Measurements from ENCODE around the gene GSC.

GSC gene

DNA sequence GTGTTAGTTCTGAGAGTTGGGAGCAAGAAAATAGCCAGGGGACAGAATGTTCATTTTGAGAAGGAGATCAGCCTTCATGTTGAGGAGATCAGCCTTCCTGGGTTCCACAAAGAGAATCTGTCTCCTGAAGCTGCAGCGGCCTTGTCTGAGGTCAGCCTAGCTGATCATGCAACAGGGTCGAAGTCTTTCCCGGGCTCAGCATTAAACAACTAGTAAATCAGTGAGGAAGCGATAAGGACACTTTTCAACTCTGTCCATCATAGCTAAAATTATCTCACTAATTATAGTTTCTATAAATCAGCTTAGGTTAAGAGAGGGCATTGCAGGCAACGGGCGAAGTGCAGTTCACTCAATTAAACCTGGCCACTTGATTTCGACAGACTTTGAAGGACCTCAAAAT is 7.5 kb downstream of the GSC start:
- H3K4ac ChIP-seq (ENCODE audit: low read depth, low read length) = no peak overlapping the region
- no CpG with 5 or more reads among the region's 7 CpGs for WGBS (ENCODE audit: extremely low coverage, insufficient coverage, insufficient read length)
- no peaks in the 10 kb centered on the region for H3K79me2 ChIP-seq (ENCODE audit: control insufficient read depth, insufficient read depth, low read length, poor library complexity)
- H3K9me3 ChIP-seq (ENCODE audit: insufficient read depth, low read depth, low read length) = no peaks in the 10 kb centered on the region
- no peak overlapping the region for H2AK5ac ChIP-seq (ENCODE audit: low read length)
- no peak overlapping the region for H3K23ac ChIP-seq (ENCODE audit: low read length)
- H2BK120ac ChIP-seq (ENCODE audit: insufficient read depth, low read length, poor library complexity) = no peak overlapping the region
- no peaks in the 10 kb centered on the region for H3K79me1 ChIP-seq (ENCODE audit: low read length)
- no peak overlapping the region for H3K4me3 ChIP-seq (ENCODE audit: low read depth, low read length)
- H3K4me1 ChIP-seq (ENCODE audit: control insufficient read depth in 1 of 2, insufficient read depth in 2 of 2, low read length in 2 of 2) = no peaks in the 10 kb centered on the region
- no peak overlapping the region for H2BK5ac ChIP-seq (ENCODE audit: low read depth, low read length, poor library complexity)
- H3K14ac ChIP-seq (ENCODE audit: low read length) = no peak overlapping the region
- no peak overlapping the region for H3K4me2 ChIP-seq (ENCODE audit: low read length)
- H3K18ac ChIP-seq (ENCODE audit: low read length) = no peak overlapping the region
- no peaks in the 10 kb centered on the region for H3K36me3 ChIP-seq (ENCODE audit: control insufficient read depth in 1 of 2, insufficient read depth in 2 of 2, low read length in 2 of 2)
- H2BK12ac ChIP-seq (ENCODE audit: low read length) = no peak overlapping the region
- H4K91ac ChIP-seq (ENCODE audit: low read depth, low read length) = no peak overlapping the region
- DNase-seq = no peak
- peaks cover 12% of the 10 kb centered on the region for H3K27me3 ChIP-seq (ENCODE audit: insufficient read depth, low read length)
- H4K12ac ChIP-seq (ENCODE audit: low read depth, low read length) = no peak overlapping the region
- H3K27ac ChIP-seq (ENCODE audit: low read depth, low read length) = no peak overlapping the region
- H3K9ac ChIP-seq (ENCODE audit: low read length) = no peak overlapping the region
- H2AFZ ChIP-seq (ENCODE audit: insufficient read depth, low read length, poor library complexity) = no peak overlapping the region
- H4K8ac ChIP-seq (ENCODE audit: low read depth, low read length) = no peak overlapping the region

DNA sequence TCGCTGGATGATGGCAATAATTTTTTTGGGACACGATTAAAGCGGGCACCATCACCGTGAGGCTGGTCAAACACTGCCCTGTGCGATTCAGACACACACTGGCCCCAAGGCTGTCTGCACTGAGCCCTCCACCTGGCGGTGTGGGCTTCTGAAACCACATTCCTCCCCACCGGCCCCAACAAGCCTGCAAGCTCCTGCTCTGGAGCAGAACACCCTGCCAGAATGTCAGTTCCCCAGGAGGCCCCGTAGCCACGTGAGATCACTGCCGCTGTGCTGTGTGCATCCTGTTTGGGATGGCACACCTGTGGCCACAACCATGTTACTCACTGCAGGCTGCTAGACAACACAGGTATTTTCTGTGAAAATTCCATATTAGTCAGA is 7.9 kb downstream of the GSC start:
- H4K12ac ChIP-seq (ENCODE audit: low read depth, low read length) = no peak overlapping the region
- H3K27ac ChIP-seq (ENCODE audit: low read depth, low read length) = no peak overlapping the region
- no peak overlapping the region for H2AK5ac ChIP-seq (ENCODE audit: low read length)
- H3K36me3 ChIP-seq (ENCODE audit: control insufficient read depth in 1 of 2, insufficient read depth in 2 of 2, low read length in 2 of 2) = no peaks in the 10 kb centered on the region
- no peak overlapping the region for H2BK120ac ChIP-seq (ENCODE audit: insufficient read depth, low read length, poor library complexity)
- no peak overlapping the region for H3K4me3 ChIP-seq (ENCODE audit: low read depth, low read length)
- DNase-seq = no peak
- no peaks in the 10 kb centered on the region for H3K79me1 ChIP-seq (ENCODE audit: low read length)
- H3K9ac ChIP-seq (ENCODE audit: low read length) = no peak overlapping the region
- WGBS (ENCODE audit: extremely low coverage, insufficient coverage, insufficient read length) = no CpG with 5 or more reads among the region's 10 CpGs
- no peaks in the 10 kb centered on the region for H3K79me2 ChIP-seq (ENCODE audit: control insufficient read depth, insufficient read depth, low read length, poor library complexity)
- no peak overlapping the region for H2AFZ ChIP-seq (ENCODE audit: insufficient read depth, low read length, poor library complexity)
- H3K18ac ChIP-seq (ENCODE audit: low read length) = no peak overlapping the region
- no peak overlapping the region for H2BK12ac ChIP-seq (ENCODE audit: low read length)
- H4K8ac ChIP-seq (ENCODE audit: low read depth, low read length) = no peak overlapping the region
- H3K27me3 ChIP-seq (ENCODE audit: insufficient read depth, low read length) = peaks cover 8% of the 10 kb centered on the region
- H2BK5ac ChIP-seq (ENCODE audit: low read depth, low read length, poor library complexity) = no peak overlapping the region
- no peak overlapping the region for H4K91ac ChIP-seq (ENCODE audit: low read depth, low read length)
- no peak overlapping the region for H3K4ac ChIP-seq (ENCODE audit: low read depth, low read length)
- H3K23ac ChIP-seq (ENCODE audit: low read length) = no peak overlapping the region
- no peak overlapping the region for H3K14ac ChIP-seq (ENCODE audit: low read length)
- no peak overlapping the region for H3K4me2 ChIP-seq (ENCODE audit: low read length)
- no peaks in the 10 kb centered on the region for H3K9me3 ChIP-seq (ENCODE audit: insufficient read depth, low read depth, low read length)
- H3K4me1 ChIP-seq (ENCODE audit: control insufficient read depth in 1 of 2, insufficient read depth in 2 of 2, low read length in 2 of 2) = no peaks in the 10 kb centered on the region

DNA sequence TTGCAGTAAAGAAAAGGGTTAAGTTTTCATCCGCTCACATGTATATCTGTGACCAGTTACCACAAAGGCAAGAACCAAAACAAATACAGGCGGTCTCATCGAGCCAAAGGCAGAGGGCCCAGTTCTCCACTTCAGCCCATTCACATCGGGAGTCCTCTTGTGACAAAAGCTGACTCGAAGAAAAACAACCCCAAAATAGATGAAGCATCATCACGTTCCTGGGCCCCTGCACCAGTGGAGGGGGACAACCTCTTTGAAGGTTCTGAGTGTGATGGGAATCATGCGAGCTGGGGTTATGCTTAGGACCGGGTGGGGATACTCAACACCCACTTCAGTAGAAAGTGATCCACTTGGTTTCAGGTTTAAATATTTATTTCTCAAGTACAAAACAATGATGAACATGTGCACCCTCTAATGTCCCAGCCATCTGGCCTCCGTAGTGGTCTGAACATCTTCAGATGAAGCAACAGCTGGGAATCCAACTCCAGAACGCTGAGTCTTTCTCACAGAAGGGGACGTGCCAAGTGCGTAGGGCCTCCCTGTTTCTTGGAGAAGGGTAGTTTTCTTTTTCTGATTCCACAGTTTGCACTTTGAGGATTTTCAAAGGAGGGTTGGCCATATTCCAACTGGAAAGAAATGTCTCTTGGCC is 8.4 kb downstream of the GSC start:
- Histone ChIP-seq H3K9ac (ENCODE audit: low read length) (no peak overlapping the region), H4K12ac (ENCODE audit: low read depth, low read length) (no peak overlapping the region), H4K91ac (ENCODE audit: low read depth, low read length) (no peak overlapping the region), H2BK120ac (ENCODE audit: insufficient read depth, low read length, poor library complexity) (no peak overlapping the region), H3K4me3 (ENCODE audit: low read depth, low read length) (no peak overlapping the region), H2AFZ (ENCODE audit: insufficient read depth, low read length, poor library complexity) (no peak overlapping the region), H3K27me3 (ENCODE audit: insufficient read depth, low read length) (peaks cover 3% of the 10 kb centered on the region), H3K79me1 (ENCODE audit: low read length) (no peaks in the 10 kb centered on the region), H3K79me2 (ENCODE audit: control insufficient read depth, insufficient read depth, low read length, poor library complexity) (no peaks in the 10 kb centered on the region), H2AK5ac (ENCODE audit: low read length) (no peak overlapping the region), H3K23ac (ENCODE audit: low read length) (no peak overlapping the region), H3K4me1 (ENCODE audit: control insufficient read depth in 1 of 2, insufficient read depth in 2 of 2, low read length in 2 of 2) (no peaks in the 10 kb centered on the region), H2BK5ac (ENCODE audit: low read depth, low read length, poor library complexity) (no peak overlapping the region), H3K9me3 (ENCODE audit: insufficient read depth, low read depth, low read length) (no peaks in the 10 kb centered on the region), H3K4ac (ENCODE audit: low read depth, low read length) (no peak overlapping the region), H3K18ac (ENCODE audit: low read length) (no peak overlapping the region), H2BK12ac (ENCODE audit: low read length) (no peak overlapping the region), H3K27ac (ENCODE audit: low read depth, low read length) (no peak overlapping the region), H3K36me3 (ENCODE audit: control insufficient read depth in 1 of 2, insufficient read depth in 2 of 2, low read length in 2 of 2) (no peaks in the 10 kb centered on the region), H3K4me2 (ENCODE audit: low read length) (no peak overlapping the region), H4K8ac (ENCODE audit: low read depth, low read length) (no peak overlapping the region), H3K14ac (ENCODE audit: low read length) (no peak overlapping the region)
- no peak for DNase-seq
- WGBS (ENCODE audit: extremely low coverage, insufficient coverage, insufficient read length) = no CpG with 5 or more reads among the region's 12 CpGs

DNA sequence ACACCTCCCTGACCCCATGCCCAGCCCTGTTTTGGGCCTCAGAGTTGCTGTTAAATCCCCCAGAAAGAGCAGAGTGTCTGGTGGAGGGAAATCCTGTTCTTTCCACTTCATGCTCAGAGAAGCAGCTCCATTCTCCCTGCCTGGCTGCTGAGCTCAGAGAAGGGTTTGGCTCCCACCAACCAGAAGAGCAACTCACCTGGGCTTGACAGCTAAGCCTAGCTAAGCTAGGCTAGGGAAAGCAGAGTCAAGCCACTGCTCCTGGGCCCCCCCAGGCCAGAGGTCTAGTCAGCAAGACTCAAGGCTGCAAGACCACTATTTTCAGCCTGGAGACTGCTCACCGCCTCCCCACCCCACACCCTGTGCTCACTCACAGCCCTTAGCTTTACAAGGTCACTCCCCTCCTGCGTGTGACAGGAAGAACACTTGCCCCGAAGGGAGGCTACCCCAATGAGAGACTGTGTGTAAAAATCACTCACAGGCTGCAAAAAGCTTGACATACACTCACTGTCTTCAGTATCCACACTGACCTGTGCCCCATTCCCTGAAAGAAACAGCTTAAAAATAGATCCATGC is 13.5 kb downstream of the GSC start:
- Histone ChIP-seq H4K91ac (ENCODE audit: low read depth, low read length) (no peak overlapping the region), H3K4me2 (ENCODE audit: low read length) (no peak overlapping the region), H2BK120ac (ENCODE audit: insufficient read depth, low read length, poor library complexity) (no peak overlapping the region), H2BK5ac (ENCODE audit: low read depth, low read length, poor library complexity) (no peak overlapping the region), H3K9ac (ENCODE audit: low read length) (no peak overlapping the region), H3K23ac (ENCODE audit: low read length) (no peak overlapping the region), H3K4me1 (ENCODE audit: control insufficient read depth in 1 of 2, insufficient read depth in 2 of 2, low read length in 2 of 2) (no peaks in the 10 kb centered on the region), H3K9me3 (ENCODE audit: insufficient read depth, low read depth, low read length) (no peaks in the 10 kb centered on the region), H2AFZ (ENCODE audit: insufficient read depth, low read length, poor library complexity) (no peak overlapping the region), H3K36me3 (ENCODE audit: control insufficient read depth in 1 of 2, insufficient read depth in 2 of 2, low read length in 2 of 2) (no peaks in the 10 kb centered on the region), H3K4me3 (ENCODE audit: low read depth, low read length) (no peak overlapping the region), H3K79me1 (ENCODE audit: low read length) (no peaks in the 10 kb centered on the region), H4K12ac (ENCODE audit: low read depth, low read length) (no peak overlapping the region), H3K14ac (ENCODE audit: low read length) (no peak overlapping the region), H2AK5ac (ENCODE audit: low read length) (no peak overlapping the region), H3K27ac (ENCODE audit: low read depth, low read length) (no peak overlapping the region), H3K79me2 (ENCODE audit: control insufficient read depth, insufficient read depth, low read length, poor library complexity) (no peaks in the 10 kb centered on the region), H3K18ac (ENCODE audit: low read length) (no peak overlapping the region), H2BK12ac (ENCODE audit: low read length) (no peak overlapping the region), H3K27me3 (ENCODE audit: insufficient read depth, low read length) (no peaks in the 10 kb centered on the region), H3K4ac (ENCODE audit: low read depth, low read length) (no peak overlapping the region), H4K8ac (ENCODE audit: low read depth, low read length) (no peak overlapping the region)
- DNase-seq = no peak
- WGBS (ENCODE audit: extremely low coverage, insufficient coverage, insufficient read length) = no CpG with 5 or more reads among the region's 3 CpGs
